HL-60 (cell line): ENCODE measurements around the gene PNPLA2.

Experiments used
- CTCF ChIP-seq: IDR thresholded peaks from one replicate; pipeline ENCODE4 v1.5.1; 2011; ENCODE audit warnings: low read length, control low read depth, inconsistent platforms; ENCODE audit not compliant: insufficient read depth
- GABPA ChIP-seq: IDR thresholded peaks from 2 replicates; pipeline ENCODE4 v1.6.1; 2012; ENCODE audit warnings: low read depth
- POLR2AphosphoS5 ChIP-seq: IDR thresholded peaks from 2 replicates; pipeline ENCODE4 v1.6.1; 2012; ENCODE audit warnings: low read depth

GRCh38 chr11:855330-855674, 36.6 kb downstream of the PNPLA2 start:
- no peak for TF ChIP-seq GABPA
- TF ChIP-seq POLR2AphosphoS5, result no peak
- TF ChIP-seq CTCF, result no peak
